HepG2 (cell line): ENCODE results near the gene TOR1B. TPM values are rescaled to one million over a fixed set of nuclear protein-coding genes. Genes with fewer than 3 reads are reported as not detected.
A peak's percentile ranks its signal among the peaks of the same experiment; 100 is the strongest.

Experiments
- ATF1 ChIP-seq: IDR thresholded peaks from 2 replicates; pipeline ENCODE4 v1.6.1; 2016; ENCODE audit warnings: mild to moderate bottlenecking, control low read depth
- FOXA1 ChIP-seq, 2 experiments: fragments of 450-650 bp in 1 of 2; sonication (generic) in 1 of 2; formaldehyde crosslinking in 1 of 2; IDR thresholded peaks; 2 replicates each; pipeline versions ENCODE4 v1.4.0 to v1.6.1; 2016 to 2020; ENCODE audit warnings: missing genetic modification reagents in 1 of 2
- KLF6 ChIP-seq: IDR thresholded peaks from 2 replicates; pipeline ENCODE4 v1.8.0; 2016; ENCODE audit warnings: missing biosample characterization, missing genetic modification reagents
- MXD4 ChIP-seq: IDR thresholded peaks from 2 replicates; pipeline ENCODE4 v1.6.1; 2016; ENCODE audit warnings: mild to moderate bottlenecking, missing biosample characterization, missing genetic modification reagents
- NFRKB ChIP-seq: fragments of 450-650 bp; IDR thresholded peaks from 2 replicates; pipeline ENCODE4 v1.6.1; 2017
- TCF7 ChIP-seq: sonication (generic); IDR thresholded peaks from 2 replicates; pipeline ENCODE4 v1.6.1; 2016; ENCODE audit warnings: antibody characterized with exemption, low read depth
- YY1 ChIP-seq: IDR thresholded peaks from 2 replicates; pipeline ENCODE4 v1.6.1; 2011; ENCODE audit warnings: low read length, low read depth, moderate library complexity, mild to moderate bottlenecking; ENCODE audit not compliant: insufficient read depth, insufficient replicate concordance
- ZFX ChIP-seq: sonication (generic); formaldehyde crosslinking; IDR thresholded peaks from 2 replicates; pipeline ENCODE4 v1.4.0; 2020; ENCODE audit warnings: mild to moderate bottlenecking, low read depth, missing genetic modification reagents, moderate library complexity
- ZNF205 ChIP-seq: IDR thresholded peaks from 2 replicates; pipeline ENCODE4 v1.6.1; 2018; ENCODE audit warnings: missing biosample characterization, missing genetic modification reagents
- polyA plus RNA-seq, 8 experiments: library from polyadenylated mRNA; depleted of rRNA in 3 of 8; stranded (reverse) in 7 of 8; unstranded in 1 of 8; fragments of >200 nt; fragmentation: Illumina TruSeq in 4 of 8; extraction: Trizol in 4 of 8; gene quantifications; 2 replicates each; pipeline versions ENCODE4 v1.2.1 to v1.2.3, GENCODE V29; 2011 to 2016; ENCODE audit warnings: low read depth in 4 of 8, missing spikeins in 1 of 8, mixed read lengths in 1 of 8; ENCODE audit not compliant: insufficient read depth in 1 of 8
- total RNA-seq, 5 experiments: library from RNA; depleted of rRNA; stranded (reverse); fragments of >200 nt; fragmentation: Illumina TruSeq; extraction: Trizol; gene quantifications; 2 replicates each; pipeline ENCODE4 v1.2.3, GENCODE V29; 2016; ENCODE audit warnings: low read depth in 1 of 5
- TF ChIP-seq, protein P1 (sequence below): sonication (generic); formaldehyde crosslinking; IDR thresholded peaks from 2 replicates; pipeline ENCODE4 v1.5.1; 2020; ENCODE audit warnings: mild to moderate bottlenecking, missing genetic modification reagents, moderate library complexity
- TF ChIP-seq, protein P2 (sequence below): sonication (generic); formaldehyde crosslinking; IDR thresholded peaks from 2 replicates; pipeline ENCODE4 v1.4.0; 2020; ENCODE audit warnings: low read depth, missing genetic modification reagents
- TF ChIP-seq, protein P3 (sequence below): sonication (generic); formaldehyde crosslinking; IDR thresholded peaks from 2 replicates; pipeline ENCODE4 v1.4.0; 2020; ENCODE audit warnings: mild to moderate bottlenecking, missing genetic modification reagents, borderline replicate concordance

The TOR1B gene
- total and polyA plus RNA-seq, 2 of the 13 experiments (the other 11 are each of a cell fraction or from before 2014, with no cell fraction given): 18.1 to 21.3 TPM

DNA sequence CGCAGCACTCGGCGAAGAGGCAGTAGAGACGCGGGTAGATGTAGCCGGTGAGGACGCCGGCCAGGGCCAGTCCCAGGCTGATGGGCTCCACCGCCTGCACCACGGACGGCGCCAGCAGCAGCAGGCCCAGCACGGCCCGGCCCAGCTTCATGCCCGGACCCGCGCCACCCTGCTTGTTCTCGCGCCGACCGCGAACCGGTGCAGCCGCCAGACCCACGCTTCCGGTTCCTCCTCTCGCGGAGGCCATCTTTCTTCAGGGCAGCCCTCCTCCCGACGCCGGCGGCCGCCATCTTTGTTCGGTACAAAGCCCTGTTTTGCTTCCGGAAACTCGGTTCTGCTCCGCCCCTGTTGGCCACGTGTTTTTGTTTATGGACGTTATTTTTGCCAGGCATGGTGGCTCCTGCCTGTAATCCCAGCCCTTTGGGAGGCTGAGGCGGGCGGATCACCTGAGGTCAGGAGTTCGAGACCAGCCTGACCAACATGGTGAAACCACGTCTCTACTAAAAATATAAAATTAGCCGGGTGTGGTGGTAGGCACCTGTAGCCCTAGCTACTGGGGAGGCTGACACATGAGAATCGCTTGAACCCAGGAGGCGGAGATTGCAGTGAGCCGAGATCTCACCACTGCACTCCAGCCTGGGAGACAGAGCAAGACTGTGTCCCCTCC lies 21.1 kb downstream of the TOR1B start, which contains the start of gene TOR1A (continued):
- TF ChIP-seq, protein P1, sequence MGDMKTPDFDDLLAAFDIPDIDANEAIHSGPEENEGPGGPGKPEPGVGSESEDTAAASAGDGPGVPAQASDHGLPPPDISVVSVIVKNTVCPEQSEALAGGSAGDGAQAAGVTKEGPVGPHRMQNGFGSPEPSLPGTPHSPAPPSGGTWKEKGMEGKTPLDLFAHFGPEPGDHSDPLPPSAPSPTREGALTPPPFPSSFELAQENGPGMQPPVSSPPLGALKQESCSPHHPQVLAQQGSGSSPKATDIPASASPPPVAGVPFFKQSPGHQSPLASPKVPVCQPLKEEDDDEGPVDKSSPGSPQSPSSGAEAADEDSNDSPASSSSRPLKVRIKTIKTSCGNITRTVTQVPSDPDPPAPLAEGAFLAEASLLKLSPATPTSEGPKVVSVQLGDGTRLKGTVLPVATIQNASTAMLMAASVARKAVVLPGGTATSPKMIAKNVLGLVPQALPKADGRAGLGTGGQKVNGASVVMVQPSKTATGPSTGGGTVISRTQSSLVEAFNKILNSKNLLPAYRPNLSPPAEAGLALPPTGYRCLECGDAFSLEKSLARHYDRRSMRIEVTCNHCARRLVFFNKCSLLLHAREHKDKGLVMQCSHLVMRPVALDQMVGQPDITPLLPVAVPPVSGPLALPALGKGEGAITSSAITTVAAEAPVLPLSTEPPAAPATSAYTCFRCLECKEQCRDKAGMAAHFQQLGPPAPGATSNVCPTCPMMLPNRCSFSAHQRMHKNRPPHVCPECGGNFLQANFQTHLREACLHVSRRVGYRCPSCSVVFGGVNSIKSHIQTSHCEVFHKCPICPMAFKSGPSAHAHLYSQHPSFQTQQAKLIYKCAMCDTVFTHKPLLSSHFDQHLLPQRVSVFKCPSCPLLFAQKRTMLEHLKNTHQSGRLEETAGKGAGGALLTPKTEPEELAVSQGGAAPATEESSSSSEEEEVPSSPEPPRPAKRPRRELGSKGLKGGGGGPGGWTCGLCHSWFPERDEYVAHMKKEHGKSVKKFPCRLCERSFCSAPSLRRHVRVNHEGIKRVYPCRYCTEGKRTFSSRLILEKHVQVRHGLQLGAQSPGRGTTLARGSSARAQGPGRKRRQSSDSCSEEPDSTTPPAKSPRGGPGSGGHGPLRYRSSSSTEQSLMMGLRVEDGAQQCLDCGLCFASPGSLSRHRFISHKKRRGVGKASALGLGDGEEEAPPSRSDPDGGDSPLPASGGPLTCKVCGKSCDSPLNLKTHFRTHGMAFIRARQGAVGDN: peak; percentile 81
- TF ChIP-seq KLF6 (CRISPR knock-in tag) (peak; percentile 76; the same call in 1 of the 2 replicates), ZFX (peak; percentile 96), MXD4 (CRISPR knock-in tag) (peak; percentile 96), ATF1 (CRISPR knock-in tag) (peak; percentile 51; the same call in 1 of the 2 replicates), TCF7 (0 out of 2 replicates have a peak, but pooled peaks have one; percentile 4), FOXA1 (IDR thresholded peaks at IDR 0.05) (no peak), FOXA1 (CRISPR knock-in tag; IDR thresholded peaks at IDR 0.05) (peak; percentile 38; the same call in 1 of the 2 replicates), YY1 (peak; percentile 100), ZNF205 (CRISPR knock-in tag) (peak; percentile 81), NFRKB (peak; percentile 57; the same call in 1 of the 2 replicates)
- TF ChIP-seq, protein P2, sequence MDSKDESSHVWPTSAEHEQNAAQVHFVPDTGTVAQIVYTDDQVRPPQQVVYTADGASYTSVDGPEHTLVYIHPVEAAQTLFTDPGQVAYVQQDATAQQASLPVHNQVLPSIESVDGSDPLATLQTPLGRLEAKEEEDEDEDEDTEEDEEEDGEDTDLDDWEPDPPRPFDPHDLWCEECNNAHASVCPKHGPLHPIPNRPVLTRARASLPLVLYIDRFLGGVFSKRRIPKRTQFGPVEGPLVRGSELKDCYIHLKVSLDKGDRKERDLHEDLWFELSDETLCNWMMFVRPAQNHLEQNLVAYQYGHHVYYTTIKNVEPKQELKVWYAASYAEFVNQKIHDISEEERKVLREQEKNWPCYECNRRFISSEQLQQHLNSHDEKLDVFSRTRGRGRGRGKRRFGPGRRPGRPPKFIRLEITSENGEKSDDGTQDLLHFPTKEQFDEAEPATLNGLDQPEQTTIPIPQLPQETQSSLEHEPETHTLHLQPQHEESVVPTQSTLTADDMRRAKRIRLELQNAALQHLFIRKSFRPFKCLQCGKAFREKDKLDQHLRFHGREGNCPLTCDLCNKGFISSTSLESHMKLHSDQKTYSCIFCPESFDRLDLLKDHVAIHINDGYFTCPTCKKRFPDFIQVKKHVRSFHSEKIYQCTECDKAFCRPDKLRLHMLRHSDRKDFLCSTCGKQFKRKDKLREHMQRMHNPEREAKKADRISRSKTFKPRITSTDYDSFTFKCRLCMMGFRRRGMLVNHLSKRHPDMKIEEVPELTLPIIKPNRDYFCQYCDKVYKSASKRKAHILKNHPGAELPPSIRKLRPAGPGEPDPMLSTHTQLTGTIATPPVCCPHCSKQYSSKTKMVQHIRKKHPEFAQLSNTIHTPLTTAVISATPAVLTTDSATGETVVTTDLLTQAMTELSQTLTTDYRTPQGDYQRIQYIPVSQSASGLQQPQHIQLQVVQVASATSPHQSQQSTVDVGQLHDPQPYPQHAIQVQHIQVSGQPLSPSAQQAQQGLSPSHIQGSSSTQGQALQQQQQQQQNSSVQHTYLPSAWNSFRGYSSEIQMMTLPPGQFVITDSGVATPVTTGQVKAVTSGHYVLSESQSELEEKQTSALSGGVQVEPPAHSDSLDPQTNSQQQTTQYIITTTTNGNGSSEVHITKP: peak; percentile 66; the same call in 1 of the 2 replicates
- TF ChIP-seq, protein P3, sequence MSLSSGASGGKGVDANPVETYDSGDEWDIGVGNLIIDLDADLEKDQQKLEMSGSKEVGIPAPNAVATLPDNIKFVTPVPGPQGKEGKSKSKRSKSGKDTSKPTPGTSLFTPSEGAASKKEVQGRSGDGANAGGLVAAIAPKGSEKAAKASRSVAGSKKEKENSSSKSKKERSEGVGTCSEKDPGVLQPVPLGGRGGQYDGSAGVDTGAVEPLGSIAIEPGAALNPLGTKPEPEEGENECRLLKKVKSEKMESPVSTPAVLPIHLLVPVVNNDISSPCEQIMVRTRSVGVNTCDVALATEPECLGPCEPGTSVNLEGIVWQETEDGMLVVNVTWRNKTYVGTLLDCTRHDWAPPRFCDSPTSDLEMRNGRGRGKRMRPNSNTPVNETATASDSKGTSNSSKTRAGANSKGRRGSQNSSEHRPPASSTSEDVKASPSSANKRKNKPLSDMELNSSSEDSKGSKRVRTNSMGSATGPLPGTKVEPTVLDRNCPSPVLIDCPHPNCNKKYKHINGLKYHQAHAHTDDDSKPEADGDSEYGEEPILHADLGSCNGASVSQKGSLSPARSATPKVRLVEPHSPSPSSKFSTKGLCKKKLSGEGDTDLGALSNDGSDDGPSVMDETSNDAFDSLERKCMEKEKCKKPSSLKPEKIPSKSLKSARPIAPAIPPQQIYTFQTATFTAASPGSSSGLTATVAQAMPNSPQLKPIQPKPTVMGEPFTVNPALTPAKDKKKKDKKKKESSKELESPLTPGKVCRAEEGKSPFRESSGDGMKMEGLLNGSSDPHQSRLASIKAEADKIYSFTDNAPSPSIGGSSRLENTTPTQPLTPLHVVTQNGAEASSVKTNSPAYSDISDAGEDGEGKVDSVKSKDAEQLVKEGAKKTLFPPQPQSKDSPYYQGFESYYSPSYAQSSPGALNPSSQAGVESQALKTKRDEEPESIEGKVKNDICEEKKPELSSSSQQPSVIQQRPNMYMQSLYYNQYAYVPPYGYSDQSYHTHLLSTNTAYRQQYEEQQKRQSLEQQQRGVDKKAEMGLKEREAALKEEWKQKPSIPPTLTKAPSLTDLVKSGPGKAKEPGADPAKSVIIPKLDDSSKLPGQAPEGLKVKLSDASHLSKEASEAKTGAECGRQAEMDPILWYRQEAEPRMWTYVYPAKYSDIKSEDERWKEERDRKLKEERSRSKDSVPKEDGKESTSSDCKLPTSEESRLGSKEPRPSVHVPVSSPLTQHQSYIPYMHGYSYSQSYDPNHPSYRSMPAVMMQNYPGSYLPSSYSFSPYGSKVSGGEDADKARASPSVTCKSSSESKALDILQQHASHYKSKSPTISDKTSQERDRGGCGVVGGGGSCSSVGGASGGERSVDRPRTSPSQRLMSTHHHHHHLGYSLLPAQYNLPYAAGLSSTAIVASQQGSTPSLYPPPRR (CRISPR knock-in tag): peak; percentile 62; the same call in 1 of the 2 replicates
